Naive thymus-derived CD4-positive, alpha-beta T cell (primary cell): Measurements from ENCODE around the gene TESK2. TPM values are rescaled to one million over a fixed set of nuclear protein-coding genes. Genes with fewer than 3 reads are reported as not detected.

Source experiments
- ATAC-seq: fragments of 150-1000 bp; cut with Tn5 transposase; 2 replicates; pipeline ENCODE4 v1.10.0; 2021; ENCODE audit warnings: mild to moderate bottlenecking, moderate library complexity
- CTCF ChIA-PET: fragments of 350-600 bp; sonication (Branson Sonifier 250); formaldehyde crosslinking; loops from one replicate; lab custom pipeline; 2021; ENCODE audit warnings: antibody characterized with exemption; lab: Charles Lee
- POLR2A ChIA-PET: fragments of 350-600 bp; sonication (Branson Sonifier 250); formaldehyde crosslinking; loops from one replicate; lab custom pipeline; 2021; ENCODE audit warnings: antibody characterized with exemption, inconsistent platforms; lab: Charles Lee
- DNase-seq, 9 donors: peaks; one replicate each; pipeline versions ENCODE4 v3.0.0 to v3.0.0-alpha.2; 2020 to 2022; ENCODE audit warnings: mixed read lengths in 1 of 9
- H3K27ac ChIP-seq: one replicate; pipeline ENCODE4 v1.7.0; 2013; ENCODE audit warnings: mild to moderate bottlenecking, low read depth, low read length, moderate library complexity
- H3K27me3 ChIP-seq, 2 donors: one replicate each; pipeline ENCODE4 v1.7.0; 2013; ENCODE audit warnings: low read length in 2 of 2, mild to moderate bottlenecking in 2 of 2, moderate library complexity in 2 of 2; ENCODE audit not compliant: control insufficient read depth in 2 of 2, insufficient read depth in 2 of 2
- H3K36me3 ChIP-seq, 3 experiments: 1 replicate in 2 of 3; 2 replicates in 1 of 3; pipeline ENCODE4 v1.7.0; 2013; ENCODE audit warnings: low read length in 3 of 3, mild to moderate bottlenecking in 3 of 3, moderate library complexity in 1 of 3; ENCODE audit not compliant: insufficient read depth in 3 of 3, control insufficient read depth in 2 of 3
- H3K4me1 ChIP-seq, 2 donors: one replicate each; pipeline ENCODE4 v1.7.0; 2013; ENCODE audit warnings: low read length in 2 of 2, mild to moderate bottlenecking in 2 of 2, moderate library complexity in 1 of 2; ENCODE audit not compliant: control insufficient read depth in 2 of 2, insufficient read depth in 2 of 2
- H3K4me3 ChIP-seq: 2 replicates; pipeline ENCODE4 v1.7.0; 2013; ENCODE audit warnings: mild to moderate bottlenecking, low read length
- H3K9me3 ChIP-seq, 3 experiments: 1 replicate in 2 of 3; 2 replicates in 1 of 3; pipeline ENCODE4 v1.7.0; 2013; ENCODE audit warnings: low read length in 3 of 3; ENCODE audit not compliant: control insufficient read depth in 2 of 3
- H3K27ac Mint-ChIP-seq, 9 donors: one replicate each; pipeline ENCODE4 v1.8.0; 2020 to 2022; ENCODE audit warnings: mixed read lengths in 9 of 9, mild to moderate bottlenecking in 8 of 9, moderate library complexity in 5 of 9, inconsistent platforms in 2 of 9
- H3K27me3 Mint-ChIP-seq, 5 donors: one replicate each; pipeline ENCODE4 v1.8.0; 2021 to 2022; ENCODE audit warnings: mixed read lengths in 5 of 5, mild to moderate bottlenecking in 1 of 5
- H3K36me3 Mint-ChIP-seq, 5 donors: one replicate each; pipeline ENCODE4 v1.8.0; 2020 to 2022; ENCODE audit warnings: mixed read lengths in 5 of 5, mild to moderate bottlenecking in 3 of 5, inconsistent platforms in 1 of 5
- H3K4me1 Mint-ChIP-seq, 7 donors: one replicate each; pipeline ENCODE4 v1.8.0; 2020 to 2022; ENCODE audit warnings: mixed read lengths in 7 of 7, mild to moderate bottlenecking in 3 of 7, inconsistent platforms in 1 of 7
- H3K4me3 Mint-ChIP-seq, 10 donors: one replicate each; pipeline ENCODE4 v1.8.0; 2020 to 2022; ENCODE audit warnings: mild to moderate bottlenecking in 10 of 10, mixed read lengths in 10 of 10, moderate library complexity in 6 of 10, inconsistent platforms in 2 of 10
- H3K9me3 Mint-ChIP-seq, 11 donors: one replicate each; pipeline ENCODE4 v1.8.0; 2020 to 2022; ENCODE audit warnings: mixed read lengths in 11 of 11, mild to moderate bottlenecking in 4 of 11, inconsistent platforms in 1 of 11, moderate library complexity in 1 of 11
- intact Hi-C, 2 donors: fragments of 100-400 bp; cut with micrococcal nuclease; formaldehyde crosslinking; loops; one replicate each; pipeline ENCODE4 v1.15.1; 2023
- polyA plus RNA-seq, 2 donors: library from polyadenylated mRNA; unstranded; fragments of 300-500 nt; fragmentation: Illumina TruSeq; gene quantifications; one replicate each; pipeline ENCODE4 v1.2.3, GENCODE V29; 2021
- total RNA-seq, 6 experiments: library from RNA in 5 of 6; stranded (reverse) in 5 of 6; gene quantifications; 1 replicate in 5 of 6; 2 replicates in 1 of 6; pipeline ENCODE4 v1.2.3 and lab custom pipeline; 2021 to 2026

TESK2 gene
- total and polyA plus RNA-seq, 7 experiments from 2014 or later = 3.3 to 8.9 (median 6.4) TPM

- peak within 1 kb of the TSS; percentile 29 for H3K27ac ChIP-seq
- ChIA-PET POLR2A (interaction anchor here (0.6 to 5.4 kb wide), 4 partner anchors 12 to 605 kb away, joined by 3 to 34 read pairs (median 4); partner anchors contain the start of genes MUTYH and TOE1), CTCF (interaction anchor here (1.4 kb wide), 1 partner anchor 12 kb away, joined by 3 read pairs; no protein-coding TSS in a partner anchor)
- H3K4me1 ChIP-seq = peaks cover 4 to 5% of the 10 kb centered on the region in 2 donors
- ATAC-seq (peak; percentile 83), DNase-seq (peak in 6 of 9 donors; percentile 18 to 62 (median 34))
- H3K4me3 ChIP-seq = peak within 1 kb of the TSS; percentile 63
- peaks cover 0 to 8% (median 3%) of the 10 kb centered on the region in 5 donors for H3K36me3 Mint-ChIP-seq
- H3K27ac Mint-ChIP-seq = peak within 1 kb of the TSS in 6 of 9 donors; percentile 32 to 73 (median 59)
- no peaks in the 10 kb centered on the region for H3K27me3 Mint-ChIP-seq
- H3K9me3 ChIP-seq = no peaks in the 10 kb centered on the region
- peaks cover 0 to 16% (median 0%) of the 10 kb centered on the region in 3 experiments for H3K36me3 ChIP-seq
- no peaks in the 10 kb centered on the region for H3K27me3 ChIP-seq
- peaks cover 0 to 14% (median 5%) of the 10 kb centered on the region in 7 donors for H3K4me1 Mint-ChIP-seq
- H3K9me3 Mint-ChIP-seq = no peaks in the 10 kb centered on the region
- peak within 1 kb of the TSS; percentile 78 to 87 (median 83) for H3K4me3 Mint-ChIP-seq
- intact Hi-C loops = loop anchor here (1.0 to 2.0 kb wide), 4 partner anchors 12 to 24 kb away; partner anchors contain the start of genes MUTYH (in 1 of the 2) and TOE1 (in 1 of the 2)
Measured at GRCh38 chr1:45326627-45327623, 164.0 kb downstream of the TESK2 start, which contains the start of gene HPDL. Gene HPDL, plus strand, starts transcription at chr1:45326895. Its CDS starts 254 bp downstream, at chr1:45327149.

DNA sequence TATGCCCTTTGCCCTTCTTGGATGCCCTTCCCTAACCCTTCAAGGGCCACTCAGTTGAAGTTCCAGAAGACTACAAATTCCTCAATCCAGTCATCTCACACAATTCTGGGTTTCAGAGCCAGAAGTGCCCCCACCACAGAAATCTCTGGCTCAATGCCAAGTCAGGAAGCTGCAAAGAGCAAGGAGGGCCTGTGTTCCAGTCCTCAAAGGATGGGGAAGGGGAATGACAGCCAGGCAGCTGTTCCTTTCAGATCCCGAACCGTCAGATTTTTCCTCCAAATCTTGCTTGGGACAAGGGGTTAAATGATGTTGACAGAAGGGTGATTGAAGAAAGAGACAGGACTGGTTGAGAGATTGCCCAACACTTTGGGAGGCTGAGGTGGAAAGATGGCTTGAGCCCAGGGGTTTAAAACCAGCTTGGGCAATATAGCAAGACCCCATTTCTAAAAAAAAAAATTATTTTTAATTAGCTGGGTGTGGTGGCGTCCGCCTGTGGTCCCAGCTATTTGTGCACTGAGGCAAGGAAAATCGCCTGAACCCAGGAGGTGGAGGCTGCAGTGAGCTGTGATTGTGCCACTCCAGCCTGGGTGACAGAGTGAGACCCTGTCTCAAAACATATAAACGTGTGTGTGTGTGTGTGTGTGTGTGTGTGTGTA, 165.0 kb downstream of the TESK2 start:
- Histone ChIP-seq H3K36me3 (peaks cover 0 to 7% (median 0%) of the 10 kb centered on the region in 3 experiments), H3K9me3 (no peaks in the 10 kb centered on the region), H3K27me3 (no peaks in the 10 kb centered on the region), H3K4me3 (no peak overlapping the region), H3K27ac (no peak overlapping the region), H3K4me1 (peaks cover 4 to 5% of the 10 kb centered on the region in 2 donors)
- Mint-ChIP-seq H3K9me3 (no peaks in the 10 kb centered on the region), H3K36me3 (peaks cover 0 to 8% (median 3%) of the 10 kb centered on the region in 5 donors), H3K4me1 (peaks cover 0 to 14% (median 5%) of the 10 kb centered on the region in 7 donors), H3K4me3 (peak overlapping the region; percentile 78 to 87 (median 83)), H3K27me3 (no peaks in the 10 kb centered on the region), H3K27ac (peak overlapping the region in 7 of 9 donors; percentile 12 to 73 (median 59))
- ChIA-PET CTCF (interaction anchor here (0.6 to 1.4 kb wide), 2 partner anchors 13 to 150 kb away, joined by 3 read pairs; no protein-coding TSS in a partner anchor), POLR2A (interaction anchor here (1.2 to 5.4 kb wide), 2 partner anchors 13 to 23 kb away, joined by 6 to 34 read pairs; partner anchors contain the start of genes MUTYH and TOE1)
- no peak for ATAC-seq
- intact Hi-C loops = loop anchor here (1.0 to 2.0 kb wide), 4 partner anchors 13 to 23 kb away; partner anchors contain the start of genes MUTYH (in 1 of the 2) and TOE1 (in 1 of the 2)
- no peak for DNase-seq

- peaks cover 3 to 4% of the 10 kb centered on the region in 2 donors for H3K4me1 ChIP-seq
- H3K27me3 ChIP-seq = no peaks in the 10 kb centered on the region
- H3K4me3 Mint-ChIP-seq = no peak overlapping the region
- intact Hi-C loops = no loop called here
- DNase-seq = no peak
- peaks cover 0 to 9% (median 0%) of the 10 kb centered on the region in 7 donors for H3K4me1 Mint-ChIP-seq
- CTCF ChIA-PET = interaction anchor here (0.6 kb wide), 1 partner anchor 8 kb away, joined by 4 read pairs; no protein-coding TSS in a partner anchor
- no peaks in the 10 kb centered on the region for H3K9me3 Mint-ChIP-seq
- H3K27ac Mint-ChIP-seq = no peak overlapping the region
- no peak overlapping the region for H3K4me3 ChIP-seq
- POLR2A ChIA-PET = interaction anchor here (0.9 kb wide), 1 partner anchor 18 kb away, joined by 3 read pairs; the partner anchor contains the start of gene MUTYH
- ATAC-seq = no peak
- no peaks in the 10 kb centered on the region for H3K36me3 ChIP-seq
- no peaks in the 10 kb centered on the region for H3K9me3 ChIP-seq
- H3K27ac ChIP-seq = no peak overlapping the region
- no peaks in the 10 kb centered on the region for H3K36me3 Mint-ChIP-seq
- no peaks in the 10 kb centered on the region for H3K27me3 Mint-ChIP-seq
Measured at GRCh38 chr1:45322486-45323040, 168.4 kb downstream of the TESK2 start.

GRCh38 chr1:45321444-45321843, 169.5 kb downstream of the TESK2 start:
- H3K27me3 Mint-ChIP-seq = no peaks in the 10 kb centered on the region
- H3K27ac Mint-ChIP-seq = no peak overlapping the region
- no peaks in the 10 kb centered on the region for H3K9me3 Mint-ChIP-seq
- no peaks in the 10 kb centered on the region for H3K36me3 ChIP-seq
- ATAC-seq (no peak), DNase-seq (no peak)
- ChIA-PET CTCF (no interaction called here), POLR2A (interaction anchor here (1.3 kb wide), 1 partner anchor 18 kb away, joined by 3 read pairs; the partner anchor contains the start of genes MUTYH and TOE1)
- intact Hi-C loops = no loop called here
- H3K9me3 ChIP-seq = no peaks in the 10 kb centered on the region
- no peak overlapping the region for H3K27ac ChIP-seq
- no peaks in the 10 kb centered on the region for H3K36me3 Mint-ChIP-seq
- no peak overlapping the region for H3K4me3 ChIP-seq
- H3K4me1 Mint-ChIP-seq = peaks cover 0 to 8% (median 0%) of the 10 kb centered on the region in 7 donors
- H3K4me3 Mint-ChIP-seq = no peak overlapping the region
- no peaks in the 10 kb centered on the region for H3K4me1 ChIP-seq
- H3K27me3 ChIP-seq = no peaks in the 10 kb centered on the region

GRCh38 chr1:45319761-45320160, 171.2 kb downstream of the TESK2 start:
- no peaks in the 10 kb centered on the region for H3K4me1 ChIP-seq
- Mint-ChIP-seq H3K27ac (no peak overlapping the region), H3K4me3 (no peak overlapping the region), H3K4me1 (no peaks in the 10 kb centered on the region), H3K36me3 (no peaks in the 10 kb centered on the region), H3K27me3 (no peaks in the 10 kb centered on the region), H3K9me3 (peaks cover 0 to 2% (median 0%) of the 10 kb centered on the region in 11 donors)
- intact Hi-C loops = no loop called here
- CTCF ChIA-PET = interaction anchor here (0.6 kb wide), 1 partner anchor 115 kb away, joined by 6 read pairs; no protein-coding TSS in a partner anchor
- no peak overlapping the region for H3K27ac ChIP-seq
- ATAC-seq = no peak
- no peaks in the 10 kb centered on the region for H3K9me3 ChIP-seq
- no peaks in the 10 kb centered on the region for H3K36me3 ChIP-seq
- POLR2A ChIA-PET = no interaction called here
- DNase-seq = no peak
- no peak overlapping the region for H3K4me3 ChIP-seq
- H3K27me3 ChIP-seq = no peaks in the 10 kb centered on the region
